Measurements from ENCODE around the gene IGHMBP2.

Gene IGHMBP2

DNA sequence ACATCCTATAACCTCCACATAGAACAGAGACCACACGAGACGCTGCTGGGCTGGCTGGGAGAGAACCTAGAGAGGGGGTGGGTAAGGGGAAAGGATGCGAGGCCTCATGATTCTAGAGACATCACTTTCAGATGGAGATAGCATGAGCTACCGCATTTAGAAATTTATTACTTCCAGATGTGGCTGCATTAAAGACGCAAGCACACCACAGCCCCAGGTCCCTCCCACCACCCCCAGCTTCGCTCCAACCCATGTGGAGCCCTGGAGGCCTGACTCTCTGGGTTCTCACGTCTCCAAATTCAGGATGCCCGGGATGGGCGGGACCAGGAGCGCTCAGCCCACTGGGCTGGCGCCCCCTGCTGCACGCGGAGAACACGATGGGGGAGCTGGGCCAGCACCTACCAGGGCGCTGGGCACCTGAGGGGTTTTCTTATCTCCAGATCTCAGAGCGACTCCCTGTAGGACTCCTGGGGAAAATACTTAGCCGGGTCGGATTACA is 13.7 kb upstream of the IGHMBP2 start:
- FAIRE-seq (no peak), DNase-seq (ENCODE audit: insufficient read length, low spot score) (no peak)
- TF ChIP-seq POU2F2 (IDR thresholded peaks at IDR 0.05; ENCODE audit: low read depth, low read length): no peak

- no peak for DNase-seq (ENCODE audit: insufficient read length, low spot score)
- TF ChIP-seq PAX5 (IDR thresholded peaks at IDR 0.05; ENCODE audit: insufficient read depth, low read length, severe bottlenecking): no peak
- no peak for TF ChIP-seq TAF1 (IDR thresholded peaks at IDR 0.05; ENCODE audit: low read depth, low read length)
- no peak for TF ChIP-seq SPI1 (IDR thresholded peaks at IDR 0.05; ENCODE audit: low read depth, low read length)
- TF ChIP-seq POLR2A (IDR thresholded peaks at IDR 0.05; ENCODE audit: low read depth, low read length): no peak
- TF ChIP-seq POLR2AphosphoS5 (IDR thresholded peaks at IDR 0.05; ENCODE audit: low read depth, low read length): no peak
- TF ChIP-seq POU2F2 (IDR thresholded peaks at IDR 0.05; ENCODE audit: low read depth, low read length): no peak
- FAIRE-seq: no peak
These were observed 13.0 kb upstream of the IGHMBP2 start for GRCh38 chr11:68890490-68891231.

- no peak for TF ChIP-seq PAX5 (IDR thresholded peaks at IDR 0.05; ENCODE audit: insufficient read depth, low read length, severe bottlenecking)
- no peak for TF ChIP-seq SPI1 (IDR thresholded peaks at IDR 0.05; ENCODE audit: low read depth, low read length)
- no peak for TF ChIP-seq POLR2AphosphoS5 (IDR thresholded peaks at IDR 0.05; ENCODE audit: low read depth, low read length)
- TF ChIP-seq TAF1 (IDR thresholded peaks at IDR 0.05; ENCODE audit: low read depth, low read length): no peak
- TF ChIP-seq POU2F2 (IDR thresholded peaks at IDR 0.05; ENCODE audit: low read depth, low read length): no peak
- TF ChIP-seq POLR2A (IDR thresholded peaks at IDR 0.05; ENCODE audit: low read depth, low read length): no peak
- no peak for FAIRE-seq
- no peak for DNase-seq (ENCODE audit: insufficient read length, low spot score)
These were observed 12.2 kb upstream of the IGHMBP2 start for GRCh38 chr11:68891351-68891948.

GRCh38 chr11:68892576-68892975 is 11.1 kb upstream of the IGHMBP2 start:
- TF ChIP-seq SPI1 (IDR thresholded peaks at IDR 0.05; ENCODE audit: low read depth, low read length): no peak
- no peak for TF ChIP-seq POU2F2 (IDR thresholded peaks at IDR 0.05; ENCODE audit: low read depth, low read length)
- no peak for TF ChIP-seq POLR2A (IDR thresholded peaks at IDR 0.05; ENCODE audit: low read depth, low read length)
- no peak for TF ChIP-seq PAX5 (IDR thresholded peaks at IDR 0.05; ENCODE audit: insufficient read depth, low read length, severe bottlenecking)
- TF ChIP-seq POLR2AphosphoS5 (IDR thresholded peaks at IDR 0.05; ENCODE audit: low read depth, low read length): no peak
- TF ChIP-seq TAF1 (IDR thresholded peaks at IDR 0.05; ENCODE audit: low read depth, low read length): no peak
- FAIRE-seq (no peak), DNase-seq (ENCODE audit: insufficient read length, low spot score) (no peak)

GRCh38 chr11:68893282-68893681 is 10.4 kb upstream of the IGHMBP2 start:
- no peak for DNase-seq (ENCODE audit: insufficient read length, low spot score)
- TF ChIP-seq TAF1 (IDR thresholded peaks at IDR 0.05; ENCODE audit: low read depth, low read length) (no peak), POU2F2 (IDR thresholded peaks at IDR 0.05; ENCODE audit: low read depth, low read length) (no peak), SPI1 (IDR thresholded peaks at IDR 0.05; ENCODE audit: low read depth, low read length) (no peak), POLR2A (IDR thresholded peaks at IDR 0.05; ENCODE audit: low read depth, low read length) (no peak), PAX5 (IDR thresholded peaks at IDR 0.05; ENCODE audit: insufficient read depth, low read length, severe bottlenecking) (no peak), POLR2AphosphoS5 (IDR thresholded peaks at IDR 0.05; ENCODE audit: low read depth, low read length) (no peak)
- FAIRE-seq: no peak

DNA sequence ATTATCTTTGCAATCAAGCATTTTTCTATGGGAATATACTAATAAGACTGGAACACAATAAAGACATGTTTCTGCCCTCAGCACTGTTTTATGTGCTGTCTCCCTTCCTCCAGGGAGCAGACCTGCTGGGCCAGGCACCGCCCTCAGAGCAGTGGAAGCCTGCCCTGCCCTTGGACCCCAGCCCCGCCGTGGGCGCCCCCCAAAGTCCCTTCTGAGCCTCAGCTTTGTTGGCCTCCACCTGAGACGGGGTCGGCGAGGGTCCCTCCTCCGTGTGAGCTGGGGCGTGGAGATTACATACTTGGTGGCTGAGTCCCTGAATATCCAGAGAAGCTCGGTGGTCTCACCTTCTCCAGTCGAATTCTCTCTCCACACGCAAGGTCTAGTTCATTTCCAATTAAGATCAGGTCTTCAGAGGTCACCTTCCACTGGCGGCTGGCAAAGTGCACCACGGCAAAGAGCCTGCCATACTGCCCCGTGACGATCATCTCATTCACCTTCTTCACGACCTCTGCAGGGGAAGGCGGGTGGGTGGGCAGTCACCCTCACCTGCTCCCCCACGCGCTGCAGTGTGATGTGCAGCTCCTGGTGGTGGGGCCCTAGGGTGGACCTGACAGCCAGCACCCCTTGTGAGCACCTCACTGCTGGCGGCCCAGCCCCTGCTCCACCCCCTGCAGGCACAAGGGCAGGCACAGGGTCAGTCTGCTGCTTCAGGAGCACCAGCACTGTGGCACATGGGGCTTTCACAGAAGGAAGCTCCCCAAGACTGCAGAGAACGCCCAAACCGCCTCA is 7.3 kb upstream of the IGHMBP2 start:
- no peak for FAIRE-seq
- DNase-seq (ENCODE audit: insufficient read length, low spot score): no peak
- TF ChIP-seq PAX5 (IDR thresholded peaks at IDR 0.05; ENCODE audit: insufficient read depth, low read length, severe bottlenecking): no peak
- TF ChIP-seq POLR2AphosphoS5 (IDR thresholded peaks at IDR 0.05; ENCODE audit: low read depth, low read length): no peak
- no peak for TF ChIP-seq SPI1 (IDR thresholded peaks at IDR 0.05; ENCODE audit: low read depth, low read length)
- TF ChIP-seq TAF1 (IDR thresholded peaks at IDR 0.05; ENCODE audit: low read depth, low read length): no peak
- no peak for TF ChIP-seq POLR2A (IDR thresholded peaks at IDR 0.05; ENCODE audit: low read depth, low read length)
- TF ChIP-seq POU2F2 (IDR thresholded peaks at IDR 0.05; ENCODE audit: low read depth, low read length): no peak

GRCh38 chr11:68897441-68897840 is 6.2 kb upstream of the IGHMBP2 start:
- TF ChIP-seq PAX5 (IDR thresholded peaks at IDR 0.05; ENCODE audit: insufficient read depth, low read length, severe bottlenecking): no peak
- TF ChIP-seq POLR2A (IDR thresholded peaks at IDR 0.05; ENCODE audit: low read depth, low read length): no peak
- TF ChIP-seq SPI1 (IDR thresholded peaks at IDR 0.05; ENCODE audit: low read depth, low read length): no peak
- DNase-seq (ENCODE audit: insufficient read length, low spot score) (no peak), FAIRE-seq (no peak)

DNA sequence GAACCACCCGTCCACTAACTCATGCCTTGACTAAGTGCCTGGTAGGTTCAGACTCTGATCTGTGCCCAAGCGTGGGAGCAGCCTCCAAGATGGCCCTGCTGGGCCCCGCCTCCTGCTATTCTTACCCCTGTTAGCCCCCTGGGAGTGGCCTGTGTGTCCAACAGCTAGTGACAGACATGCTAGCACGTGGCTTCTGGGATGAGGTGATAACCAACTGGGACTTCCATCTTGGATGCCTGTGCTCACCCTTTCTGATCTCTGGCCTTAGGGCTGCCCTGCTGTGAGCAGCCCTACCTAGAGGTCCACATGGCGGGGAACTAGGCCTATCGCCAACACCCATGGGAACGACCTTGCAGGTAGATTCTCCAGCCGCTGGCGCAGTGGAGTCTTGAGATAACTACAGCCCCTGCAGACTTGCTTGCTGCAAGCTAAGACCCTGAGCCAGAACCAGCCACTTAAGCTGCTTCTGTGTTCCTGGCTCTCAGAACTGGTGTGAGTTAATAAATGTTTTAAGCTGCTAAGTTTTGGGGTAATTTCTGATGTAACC is 2.8 kb upstream of the IGHMBP2 start:
- DNase-seq (ENCODE audit: insufficient read length, low spot score) (no peak), FAIRE-seq (no peak)
- TF ChIP-seq SPI1 (IDR thresholded peaks at IDR 0.05; ENCODE audit: low read depth, low read length) (no peak), POU2F2 (IDR thresholded peaks at IDR 0.05; ENCODE audit: low read depth, low read length) (no peak), TAF1 (IDR thresholded peaks at IDR 0.05; ENCODE audit: low read depth, low read length) (no peak)

GRCh38 chr11:68904248-68904847 is 657 bp downstream of the IGHMBP2 start:
- no peak for DNase-seq (ENCODE audit: insufficient read length, low spot score)
- FAIRE-seq: no peak
- TF ChIP-seq POLR2A (IDR thresholded peaks at IDR 0.05; ENCODE audit: low read depth, low read length) (no peak), TAF1 (IDR thresholded peaks at IDR 0.05; ENCODE audit: low read depth, low read length) (no peak), POU2F2 (IDR thresholded peaks at IDR 0.05; ENCODE audit: low read depth, low read length) (no peak)

Data from GM12891 (cell line).